Tibial nerve (tissue), 4 donors: ENCODE results near the gene SYP. TPM values are rescaled to one million over a fixed set of nuclear protein-coding genes. Genes with fewer than 3 reads are reported as not detected.

Experiments used
- DNase-seq, 2 donors: peaks; one replicate each; pipeline ENCODE4 v3.0.0-alpha.2; 2019; ENCODE audit warnings: low spot score in 2 of 2
- H3K27ac ChIP-seq, 4 donors: fragments of 200-600 bp; sonication (generic) in 3 of 4; one replicate each; pipeline ENCODE4 v1.5.1; 2017 to 2019; ENCODE audit warnings: mild to moderate bottlenecking in 1 of 4
- H3K27me3 ChIP-seq, 2 donors: fragments of 200-600 bp; sonication (generic) in 1 of 2; one replicate each; pipeline versions ENCODE4 v1.5.1 to v1.6.0; 2017 to 2019
- H3K36me3 ChIP-seq, 3 donors: fragments of 200-600 bp; sonication (generic); one replicate each; pipeline ENCODE4 v1.5.1; 2018 to 2019
- H3K4me1 ChIP-seq, 4 donors: fragments of 200-600 bp; sonication (generic) in 3 of 4; one replicate each; pipeline ENCODE4 v1.5.1; 2017 to 2019
- H3K4me3 ChIP-seq, 4 donors: fragments of 200-600 bp; sonication (generic) in 3 of 4; one replicate each; pipeline ENCODE4 v1.5.1; 2017 to 2019; ENCODE audit warnings: mild to moderate bottlenecking in 1 of 4, moderate library complexity in 1 of 4
- H3K9me3 ChIP-seq, 4 donors: fragments of 200-600 bp; sonication (generic) in 3 of 4; one replicate each; pipeline ENCODE4 v1.5.1; 2017 to 2019
- CTCF ChIP-seq, 5 experiments: fragments of 200-600 bp in 3 of 5; fragments of 450-650 bp in 2 of 5; sonication (generic) in 3 of 5; IDR thresholded peaks; one replicate each; pipeline ENCODE4 v1.5.1; 2016 to 2019; ENCODE audit warnings: antibody characterized with exemption in 5 of 5, mild to moderate bottlenecking in 3 of 5, moderate library complexity in 2 of 5
- EP300 ChIP-seq, 2 donors: sonication (generic); formaldehyde crosslinking; IDR thresholded peaks; one replicate each; pipeline ENCODE4 v1.6.1; 2017; ENCODE audit warnings: antibody characterized with exemption in 2 of 2, mild to moderate bottlenecking in 1 of 2
- POLR2A ChIP-seq, 2 donors: fragments of 450-650 bp; IDR thresholded peaks; one replicate each; pipeline ENCODE4 v1.6.1; 2017; ENCODE audit warnings: antibody characterized with exemption in 2 of 2, mild to moderate bottlenecking in 2 of 2, moderate library complexity in 2 of 2
- WGBS, 2 donors: methylation state at CpG; one replicate each; pipeline ENCODE4 v1.1.5; 2018; 5-methylcytosine and 5-hydroxymethylcytosine counted together
- total RNA-seq, 4 donors: library from RNA; depleted of rRNA; stranded (reverse); fragments of >200 nt; gene quantifications; one replicate each; pipeline ENCODE4 v1.1.0, GENCODE V29; 2016

Gene SYP
- total RNA-seq, 4 donors from 2014 or later: 3.1 to 9.9 (median 7.7) TPM

GRCh38 chrX:49225858-49226257, 25.9 kb upstream of the SYP start:
- Histone ChIP-seq H3K4me3 (no peak overlapping the region), H3K4me1 (peaks cover 0 to 9% (median 0%) of the 10 kb centered on the region in 4 donors), H3K9me3 (no peaks in the 10 kb centered on the region), H3K27me3 (peaks cover 0 to 8% of the 10 kb centered on the region in 2 donors), H3K27ac (no peak overlapping the region), H3K36me3 (no peaks in the 10 kb centered on the region)
- TF ChIP-seq POLR2A (IDR thresholded peaks at IDR 0.05) (no peak), EP300 (IDR thresholded peaks at IDR 0.05) (no peak), CTCF (IDR thresholded peaks at IDR 0.05) (no peak)
- no peak for DNase-seq
- WGBS, 2 donors: 66 to 70% methylated on average over 4 to 14 of the region's 14 CpGs

GRCh38 chrX:49221868-49222267, 21.9 kb upstream of the SYP start:
- no peaks in the 10 kb centered on the region for H3K36me3 ChIP-seq
- H3K4me3 ChIP-seq: no peak overlapping the region
- DNase-seq: no peak
- H3K4me1 ChIP-seq: no peaks in the 10 kb centered on the region
- no peak overlapping the region for H3K27ac ChIP-seq
- TF ChIP-seq POLR2A (IDR thresholded peaks at IDR 0.05) (no peak), CTCF (IDR thresholded peaks at IDR 0.05) (no peak), EP300 (IDR thresholded peaks at IDR 0.05) (no peak)
- H3K9me3 ChIP-seq: no peaks in the 10 kb centered on the region
- peaks cover 0 to 8% of the 10 kb centered on the region in 2 donors for H3K27me3 ChIP-seq
- WGBS, 2 donors: 78 to 88% methylated on average over 2 of the region's 2 CpGs

GRCh38 chrX:49220100-49220499, 20.1 kb upstream of the SYP start:
- Histone ChIP-seq H3K9me3 (no peaks in the 10 kb centered on the region), H3K27me3 (no peaks in the 10 kb centered on the region), H3K4me1 (no peaks in the 10 kb centered on the region), H3K27ac (no peak overlapping the region), H3K36me3 (no peaks in the 10 kb centered on the region), H3K4me3 (no peak overlapping the region)
- TF ChIP-seq CTCF (IDR thresholded peaks at IDR 0.05) (no peak), POLR2A (IDR thresholded peaks at IDR 0.05) (no peak), EP300 (IDR thresholded peaks at IDR 0.05) (no peak)
- DNase-seq: no peak

- TF ChIP-seq CTCF (IDR thresholded peaks at IDR 0.05) (no peak), POLR2A (IDR thresholded peaks at IDR 0.05) (no peak), EP300 (IDR thresholded peaks at IDR 0.05) (no peak)
- no peak for DNase-seq
- no peak overlapping the region for H3K27ac ChIP-seq
- H3K4me3 ChIP-seq: no peak overlapping the region
- no peaks in the 10 kb centered on the region for H3K4me1 ChIP-seq
- H3K36me3 ChIP-seq: no peaks in the 10 kb centered on the region
- peaks cover 0 to under 1% of the 10 kb centered on the region in 2 donors for H3K27me3 ChIP-seq
- WGBS, 2 donors: 80 to 81% methylated on average over 13 to 14 of the region's 14 CpGs
- no peaks in the 10 kb centered on the region for H3K9me3 ChIP-seq
Measured at GRCh38 chrX:49214996-49215526, 15.1 kb upstream of the SYP start.

- Histone ChIP-seq H3K4me3 (no peak overlapping the region), H3K27ac (no peak overlapping the region), H3K27me3 (peaks cover 0 to 7% of the 10 kb centered on the region in 2 donors), H3K9me3 (no peaks in the 10 kb centered on the region), H3K4me1 (no peaks in the 10 kb centered on the region), H3K36me3 (no peaks in the 10 kb centered on the region)
- TF ChIP-seq EP300 (IDR thresholded peaks at IDR 0.05): no peak
- no peak for TF ChIP-seq POLR2A (IDR thresholded peaks at IDR 0.05)
- TF ChIP-seq CTCF (IDR thresholded peaks at IDR 0.05): no peak
- DNase-seq: no peak
- 76 to 89% methylated on average over 2 of the region's 2 CpGs for WGBS, 2 donors
Measured at GRCh38 chrX:49214416-49214815, 14.4 kb upstream of the SYP start.
